SIG-M5 treated with dmso at 0.1 percent for 504 hours (cell line): ENCODE data around the gene NUP62.

Experiments
- DNase-seq: peaks from one replicate; lab custom pipeline; 2025; ENCODE audit not compliant: unreplicated experiment; lab: John Stamatoyannopoulos, UW

NUP62 gene

DNA sequence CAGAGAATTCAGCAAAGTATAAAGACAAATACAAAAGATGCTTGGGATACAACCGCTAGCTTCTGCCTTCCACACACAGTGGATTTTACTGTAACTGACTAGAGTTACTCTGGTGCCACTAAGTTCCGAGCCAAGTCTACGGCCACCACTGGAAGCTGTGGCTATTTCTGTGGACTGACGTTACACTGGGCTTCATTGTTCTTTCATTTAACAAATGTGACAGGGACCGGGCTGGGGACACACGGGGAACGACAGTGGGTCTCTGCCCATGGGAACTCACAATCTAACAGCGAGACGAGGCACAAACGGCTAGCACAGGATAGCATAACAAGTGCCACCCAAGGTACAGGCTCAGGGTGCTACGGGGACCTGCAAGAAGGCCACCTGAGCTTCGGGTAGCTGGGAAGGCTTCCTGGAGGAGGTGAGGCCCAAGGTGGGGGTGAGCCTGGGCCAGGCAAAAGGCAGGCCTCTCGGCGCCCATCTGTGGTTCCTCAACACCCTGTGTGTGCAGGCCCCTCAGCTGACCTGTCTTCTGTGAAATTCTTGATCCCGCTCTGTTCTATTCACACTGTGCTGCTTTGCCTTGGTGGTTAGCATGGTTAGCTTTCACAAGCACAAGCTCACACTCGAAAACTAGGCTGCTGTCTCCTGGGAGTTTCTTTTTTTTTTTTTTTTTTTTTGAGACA is 22.3 kb downstream of the NUP62 start:
- DNase-seq = no peak

DNA sequence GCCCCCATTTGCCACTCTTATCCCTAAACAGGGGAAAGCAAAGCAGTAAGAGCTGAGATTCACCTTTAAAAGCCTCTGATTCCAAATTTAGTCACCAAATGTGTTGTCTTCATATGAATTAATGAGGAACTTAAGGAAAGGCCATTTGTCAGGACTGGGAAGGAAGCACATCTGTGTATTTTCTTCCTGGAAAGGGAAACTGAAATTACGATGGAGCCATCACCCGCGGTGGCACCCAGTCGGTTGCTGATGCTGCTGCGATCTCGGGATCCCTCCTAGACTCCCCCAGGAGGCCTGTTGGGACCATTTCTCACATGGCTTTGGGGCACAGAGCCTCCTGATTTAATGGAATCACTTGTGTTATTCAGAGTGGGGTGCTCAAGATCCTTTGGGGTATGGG is 25.2 kb downstream of the NUP62 start:
- no peak for DNase-seq

DNA sequence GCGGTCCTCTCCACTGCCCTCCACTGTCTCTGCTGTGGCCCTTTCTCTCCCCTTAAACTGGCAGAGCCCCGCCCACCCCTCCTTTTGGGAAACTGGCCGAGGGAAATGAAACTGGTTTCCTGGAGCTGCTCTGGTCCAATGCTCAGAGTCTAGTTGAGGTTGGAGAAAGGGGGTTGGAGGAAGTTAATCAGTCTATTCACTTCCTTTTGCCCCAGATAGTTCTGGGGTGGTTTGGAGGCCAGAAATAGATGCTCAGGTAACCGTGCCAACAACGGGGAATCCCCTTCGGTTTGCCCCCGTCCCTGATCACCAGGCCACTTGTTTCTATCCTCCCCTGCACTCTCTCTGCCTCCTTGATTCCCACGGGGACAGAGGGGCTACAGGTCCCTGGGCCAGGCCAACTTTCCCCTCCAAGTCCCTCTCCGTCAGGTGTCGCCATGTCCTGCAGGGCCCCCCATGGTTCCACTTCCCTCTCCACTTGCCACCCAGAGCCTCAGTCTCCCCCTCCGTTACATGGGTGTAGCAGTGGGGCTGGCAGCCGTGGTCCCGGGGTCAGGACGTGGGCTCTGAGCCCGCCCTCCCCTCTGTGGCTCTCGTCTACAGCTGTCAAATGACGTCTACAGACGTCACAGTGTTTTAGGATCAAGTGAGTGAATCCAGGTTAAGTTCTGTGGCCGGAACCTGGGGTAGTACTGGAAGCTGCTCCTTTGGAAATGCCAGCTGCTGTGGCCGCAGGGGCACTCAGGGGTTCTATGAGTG is 32.3 kb downstream of the NUP62 start, which contains the start of gene IL4I1:
Gene IL4I1, minus strand, starts transcription at position 25 of the 759 bp plus-strand sequence. CDS start 727 bp downstream, outside the sequence.
- DNase-seq = peak; percentile 88

DNA sequence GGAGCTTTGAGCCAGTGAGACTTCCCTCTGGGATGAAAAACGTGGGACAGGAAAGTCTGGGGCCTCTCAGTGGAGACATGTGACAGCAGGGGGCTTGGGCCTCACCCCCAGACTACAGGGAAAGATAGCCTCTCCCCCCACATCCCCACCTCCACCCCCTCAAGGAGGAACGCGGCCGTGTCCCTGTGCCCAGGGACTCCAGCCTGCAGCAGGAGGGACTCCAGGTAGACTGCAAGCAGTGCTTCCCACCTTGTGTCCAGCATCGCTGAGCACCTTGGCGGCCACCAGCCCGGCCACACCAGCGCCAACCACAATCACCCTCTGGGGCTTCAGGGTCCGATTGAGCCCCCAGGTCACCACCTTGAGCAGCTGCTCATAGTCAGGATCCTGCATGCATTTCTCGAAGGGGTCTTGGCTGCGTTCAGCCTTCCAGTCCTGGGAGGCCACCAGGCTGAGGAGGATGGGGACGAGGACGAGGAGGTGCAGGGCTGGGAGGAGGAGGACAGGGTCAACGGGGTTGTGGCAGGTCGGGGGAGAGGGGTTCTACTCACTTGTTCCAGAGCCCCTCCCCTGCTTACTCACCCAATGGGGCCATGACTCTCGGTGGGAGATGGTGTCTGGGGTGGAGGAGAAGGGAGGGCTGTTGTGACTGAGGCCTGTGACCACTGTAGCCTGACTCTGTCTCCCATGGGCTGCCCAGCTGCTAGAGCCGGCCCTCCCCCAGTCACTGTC is 33.6 kb downstream of the NUP62 start:
- DNase-seq = no peak

DNA sequence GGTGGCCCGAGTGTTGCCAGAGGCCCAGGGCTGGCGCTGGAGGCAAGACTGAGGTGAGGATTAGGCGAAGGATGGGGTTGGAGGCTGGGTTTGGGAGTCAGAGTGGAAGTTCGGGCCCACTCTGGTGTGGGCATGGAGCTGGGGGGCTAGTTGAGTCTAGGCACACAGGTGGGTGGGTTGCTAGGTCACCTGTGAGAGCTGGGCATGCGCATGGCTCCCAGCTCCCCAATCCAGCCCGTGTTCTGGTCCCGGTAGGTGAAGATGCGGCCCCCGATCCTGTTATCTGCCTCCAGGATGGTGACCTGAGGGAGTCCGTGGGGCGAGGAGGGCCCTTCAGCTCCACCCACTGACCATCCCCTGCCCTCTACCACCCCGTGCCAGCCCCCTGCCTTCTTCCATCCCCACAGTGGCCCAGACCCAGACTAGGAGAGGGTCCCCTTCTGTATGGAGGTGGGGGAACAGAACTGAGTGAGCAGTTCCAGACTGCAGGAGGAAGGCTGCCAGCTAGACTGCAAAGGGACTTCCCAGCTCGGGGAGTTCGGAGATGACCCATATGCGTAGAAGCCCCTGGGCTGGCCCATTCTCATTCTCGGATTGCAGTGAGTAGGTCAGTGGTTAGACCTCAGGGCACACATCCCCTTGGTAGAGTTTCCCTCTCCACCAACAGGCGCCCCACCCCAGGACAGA is 34.3 kb downstream of the NUP62 start:
- DNase-seq = no peak

DNA sequence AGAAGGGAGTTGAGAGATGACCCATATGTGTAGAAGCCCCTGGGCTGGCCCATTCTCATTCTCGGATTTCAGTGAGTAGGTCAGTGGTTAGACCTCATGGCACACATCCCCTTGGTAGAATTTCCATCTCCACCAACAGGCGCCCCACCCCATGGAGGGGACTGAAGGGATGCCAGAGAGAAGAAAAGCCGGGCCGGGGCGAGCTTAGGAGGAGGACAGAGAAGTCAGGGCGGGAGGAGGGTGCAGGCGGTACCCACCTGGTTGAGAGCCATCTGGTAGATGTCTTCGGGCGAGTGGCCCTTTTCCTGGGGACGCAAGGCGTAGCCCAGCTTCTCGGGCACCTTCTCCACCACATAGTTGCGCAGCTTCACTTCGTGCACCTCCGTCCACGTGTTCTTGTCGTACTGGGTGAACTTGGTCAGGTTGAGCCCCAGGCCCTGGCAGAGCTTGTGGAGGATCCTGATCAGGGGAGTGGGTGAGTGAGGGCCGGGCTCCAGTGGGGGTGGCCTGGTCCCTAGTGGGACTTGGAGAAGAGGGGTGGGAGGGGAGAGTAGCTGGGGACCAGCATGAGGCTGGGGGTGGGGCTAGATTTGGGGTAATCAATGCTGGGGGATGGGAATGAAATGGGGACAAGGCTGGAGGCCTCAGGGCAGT is 35.2 kb downstream of the NUP62 start:
- DNase-seq = no peak

DNA sequence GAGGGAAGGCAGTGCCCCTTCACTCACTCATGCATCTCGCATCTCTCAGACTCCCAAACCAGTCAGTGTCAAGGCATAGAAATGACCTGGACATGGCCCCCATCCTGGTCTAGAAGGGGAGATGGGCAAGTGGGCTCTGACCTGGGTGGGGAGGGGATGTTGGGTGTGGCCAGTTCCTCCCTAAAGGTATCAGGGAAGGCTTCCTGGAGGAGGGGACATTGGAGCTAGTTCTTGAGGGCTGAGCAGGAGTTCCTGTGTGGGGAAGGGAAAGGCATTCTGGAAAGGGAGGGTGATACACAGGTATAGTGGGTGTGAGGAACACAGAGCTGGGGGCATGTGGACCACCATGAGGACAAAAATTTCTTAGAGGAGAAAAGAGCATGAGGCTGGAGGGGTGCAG is 36.6 kb downstream of the NUP62 start:
- DNase-seq = no peak

DNA sequence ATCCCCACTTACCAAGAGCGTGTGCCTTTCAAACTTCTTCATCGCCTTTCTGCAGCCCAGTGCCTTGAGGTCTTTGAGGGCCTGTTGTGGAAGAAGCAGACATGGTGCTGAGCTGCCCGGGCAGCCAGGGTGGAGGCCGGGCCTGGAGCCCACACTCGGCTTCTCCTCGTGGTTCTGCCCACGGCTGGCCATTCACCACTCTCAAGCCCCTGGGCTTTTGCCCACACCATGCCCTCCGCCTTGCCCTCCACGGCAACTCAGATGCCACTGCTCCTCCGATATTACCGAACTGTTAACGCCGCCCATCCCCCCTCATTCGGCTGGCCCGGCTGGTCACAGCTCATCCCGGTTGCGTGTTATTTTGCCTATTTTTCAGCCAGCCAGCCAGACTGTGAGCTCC is 37.9 kb downstream of the NUP62 start:
- DNase-seq = no peak

DNA sequence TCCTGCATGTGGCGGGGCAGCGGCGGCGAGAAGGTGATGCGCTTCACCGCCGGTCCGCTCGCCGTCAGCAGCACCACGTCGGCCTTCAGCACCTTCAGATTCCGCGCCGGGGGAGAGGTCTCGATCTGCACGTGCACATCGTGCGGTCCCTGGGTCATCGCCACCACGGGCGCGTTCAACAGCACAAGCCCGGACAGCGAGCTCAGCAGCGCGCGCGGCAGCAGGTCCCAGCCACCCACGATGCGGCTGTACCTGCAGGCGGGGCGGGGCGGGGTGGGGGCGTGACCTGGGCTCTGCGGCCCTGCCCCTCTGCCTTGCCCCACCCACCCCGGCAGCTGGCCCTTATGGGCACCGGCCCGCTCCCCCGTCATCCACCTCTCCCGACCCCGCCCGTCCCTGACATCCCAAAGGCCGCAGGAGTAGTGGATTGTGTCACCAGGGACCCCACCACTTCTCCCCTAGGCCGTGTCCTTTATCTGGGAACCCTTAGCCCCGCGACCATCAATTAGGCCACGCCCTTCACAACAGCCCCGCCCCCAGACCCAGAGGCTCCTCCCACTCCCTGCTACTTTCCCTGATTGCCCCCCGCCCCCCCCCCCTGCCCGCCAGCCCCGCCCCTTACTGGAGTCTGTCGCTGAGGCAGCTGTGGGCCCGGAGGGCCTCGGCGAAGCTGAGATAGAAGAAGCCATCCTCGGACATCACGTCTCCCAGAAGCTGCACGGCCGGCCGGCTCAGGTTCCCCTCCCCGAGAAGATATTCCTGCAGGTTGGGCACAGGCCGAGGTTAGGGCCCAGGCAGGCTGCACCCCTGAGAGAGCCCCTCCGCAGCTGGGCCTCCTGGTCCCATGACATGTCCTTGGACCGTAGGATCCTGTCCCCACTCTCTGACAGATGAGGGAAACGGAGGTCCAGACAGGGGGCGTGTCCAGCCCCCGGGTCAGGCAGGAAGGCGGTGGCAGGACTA is 38.7 kb downstream of the NUP62 start:
- no peak for DNase-seq

DNA sequence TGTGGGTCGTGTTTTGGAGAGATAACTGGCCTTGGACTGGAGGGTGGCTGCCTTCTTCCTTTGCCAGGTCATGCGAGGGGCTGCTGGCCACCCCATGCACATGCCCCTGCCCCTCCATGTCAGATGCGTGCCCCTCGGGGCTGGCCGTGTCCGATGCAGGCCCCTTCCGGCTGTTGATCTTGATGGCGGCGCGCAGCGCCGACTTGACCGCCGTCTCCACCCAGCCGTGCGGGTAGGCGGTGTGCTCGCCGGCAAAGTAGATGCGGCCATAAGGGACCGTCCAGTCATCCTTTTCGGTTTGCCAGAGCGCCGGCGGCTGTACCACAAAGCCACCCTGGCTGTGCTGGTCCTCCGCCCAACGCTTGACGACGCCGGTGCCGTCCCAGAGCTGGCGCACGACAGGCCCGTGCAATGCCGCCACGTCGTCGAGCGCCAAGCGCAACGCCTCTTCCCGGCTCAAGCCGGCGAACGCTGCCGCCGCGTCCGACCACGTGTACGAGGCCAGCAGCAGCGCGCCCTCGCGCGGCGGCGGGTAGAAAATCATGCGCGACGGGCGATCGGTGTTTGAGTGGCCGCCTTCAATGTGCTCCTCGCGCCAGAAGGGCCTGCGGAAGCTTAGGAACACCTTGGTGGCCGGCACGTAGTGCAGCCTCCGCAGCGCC is 39.5 kb downstream of the NUP62 start:
- peak; percentile 10 for DNase-seq

DNA sequence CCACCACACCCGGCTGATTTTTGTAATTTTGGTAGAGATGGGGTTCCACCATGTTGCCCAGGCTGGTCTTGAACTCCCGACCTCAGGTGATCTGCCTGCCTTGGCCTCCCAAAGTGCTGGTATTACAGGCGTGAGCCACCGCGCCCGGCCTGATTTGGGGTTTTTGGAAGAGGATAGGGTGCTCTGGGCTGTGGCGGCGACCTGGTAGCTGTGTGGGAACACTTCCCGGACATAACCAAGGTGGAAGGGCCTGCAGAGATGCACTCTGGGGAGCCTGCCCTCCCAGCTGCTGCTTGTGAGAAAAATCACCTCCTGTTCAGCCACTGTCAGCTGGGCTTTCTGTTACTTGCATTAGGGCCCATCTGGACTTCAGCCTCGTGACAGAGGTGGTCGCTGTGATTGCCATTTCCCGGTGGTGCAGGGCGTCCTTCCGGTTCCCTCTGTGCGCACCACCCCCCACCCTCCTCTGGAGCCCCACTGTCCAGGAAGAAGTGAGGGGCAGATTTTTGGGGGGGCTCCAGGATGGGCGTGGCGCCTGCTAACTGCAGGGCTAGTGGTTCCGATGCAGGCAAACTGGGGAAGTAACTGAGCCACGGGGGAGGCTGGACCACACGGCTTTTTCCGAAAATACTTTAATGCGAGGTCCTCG is 40.1 kb downstream of the NUP62 start:
- no peak for DNase-seq

DNA sequence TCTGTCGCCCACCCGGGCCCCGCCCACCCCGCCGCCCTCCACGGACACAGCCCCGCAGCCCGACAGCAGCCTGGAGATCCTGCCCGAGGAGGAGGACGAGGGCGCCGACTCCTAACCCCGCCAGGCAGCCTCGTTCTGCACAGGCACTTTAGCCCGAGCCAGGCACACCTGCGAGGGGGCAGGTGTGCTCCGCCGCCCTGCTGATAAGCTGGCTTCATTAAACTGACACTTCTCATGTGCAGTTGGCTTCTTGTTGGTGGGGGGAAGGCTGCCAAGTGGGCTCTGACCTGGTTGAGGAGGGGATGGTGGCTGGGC is 40.8 kb downstream of the NUP62 start:
- no peak for DNase-seq

DNA sequence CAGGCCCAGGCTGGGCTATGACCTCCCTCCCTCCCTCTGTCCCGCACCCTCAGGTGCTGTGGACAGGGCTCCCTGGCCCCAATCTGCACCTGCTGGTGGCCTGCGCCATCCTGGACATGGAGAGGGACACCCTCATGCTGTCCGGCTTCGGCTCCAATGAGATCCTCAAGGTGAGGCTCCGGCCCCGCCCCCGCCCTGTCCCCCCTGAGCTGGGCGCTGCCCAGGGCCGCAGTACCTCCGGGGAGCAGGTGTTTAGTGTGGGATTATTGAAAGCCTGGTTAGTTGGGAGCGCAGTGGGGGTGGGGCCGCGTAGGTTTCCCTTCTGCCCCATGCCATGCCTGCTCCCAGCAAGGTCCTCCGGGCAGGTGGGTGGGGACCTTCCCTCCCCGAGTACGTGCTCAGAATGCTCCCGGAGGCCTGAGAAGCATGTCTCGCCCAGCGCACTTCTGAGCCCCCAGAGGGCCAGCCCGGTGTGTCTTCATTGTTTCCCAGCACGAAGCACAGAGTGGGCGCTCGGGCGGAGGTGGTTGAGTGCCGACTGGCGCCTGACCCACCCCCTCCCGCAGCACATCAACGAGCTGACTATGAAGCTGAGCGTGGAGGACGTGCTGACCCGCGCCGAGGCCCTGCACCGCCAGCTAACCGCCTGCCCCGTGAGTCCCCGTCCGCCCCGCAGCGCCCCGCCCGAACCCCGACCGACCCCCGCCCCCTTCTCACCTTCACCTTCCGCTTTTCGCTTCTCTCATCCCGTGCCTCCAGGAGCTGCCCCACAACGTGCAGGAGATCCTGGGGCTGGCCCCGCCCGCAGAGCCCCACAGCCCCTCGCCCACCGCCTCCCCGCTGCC is 41.4 kb downstream of the NUP62 start:
- DNase-seq = no peak

DNA sequence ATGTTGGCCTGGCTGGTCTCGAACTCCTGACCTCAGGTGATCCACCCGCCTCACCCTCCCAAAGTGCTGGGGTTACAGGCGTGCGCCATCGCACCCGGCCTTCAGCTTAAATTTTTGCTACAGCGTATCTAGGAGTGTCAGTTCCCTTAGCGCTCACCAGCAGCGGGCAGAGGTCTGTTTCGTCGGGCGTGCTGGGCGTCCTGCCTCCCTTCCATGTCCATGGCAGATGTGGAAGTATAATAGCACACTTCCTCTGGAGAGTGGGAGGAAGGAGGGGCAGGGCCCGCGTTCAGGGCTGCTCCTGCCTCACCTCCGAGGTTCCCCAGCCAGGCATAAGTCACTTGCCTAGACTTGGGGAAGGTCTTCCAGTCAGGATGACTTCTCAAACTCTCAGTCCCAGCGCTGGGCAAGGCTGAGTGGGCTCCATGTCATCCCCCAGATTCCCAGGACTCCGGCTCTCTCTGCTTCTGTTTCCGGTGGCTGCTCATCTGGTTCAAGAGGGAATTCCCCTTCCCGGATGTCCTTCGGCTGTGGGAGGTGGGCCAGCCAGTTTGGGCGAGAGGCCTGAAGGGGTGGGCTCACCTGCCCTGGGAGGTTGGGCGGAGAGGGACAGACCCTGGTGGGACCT is 42.2 kb downstream of the NUP62 start:
- DNase-seq = no peak

DNA sequence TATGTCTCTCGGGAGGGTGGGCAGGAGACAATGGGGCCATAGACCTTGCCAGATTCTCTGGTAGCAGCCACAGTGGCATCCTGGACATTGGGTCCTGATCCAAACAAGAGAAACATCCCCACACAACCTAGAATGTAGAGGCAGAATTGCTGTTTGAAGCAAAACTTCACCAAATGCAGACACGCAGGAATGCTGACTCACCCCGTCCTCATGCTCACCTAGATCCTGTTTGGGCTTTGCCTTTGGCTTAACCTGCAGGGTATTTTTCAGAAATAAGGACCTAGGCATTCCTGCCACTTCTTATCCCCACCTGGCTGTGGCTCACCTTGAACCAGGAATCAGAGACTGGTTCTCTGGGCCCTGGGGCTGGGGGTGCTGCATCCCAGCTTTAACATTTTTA is 44.5 kb downstream of the NUP62 start:
- DNase-seq = no peak

DNA sequence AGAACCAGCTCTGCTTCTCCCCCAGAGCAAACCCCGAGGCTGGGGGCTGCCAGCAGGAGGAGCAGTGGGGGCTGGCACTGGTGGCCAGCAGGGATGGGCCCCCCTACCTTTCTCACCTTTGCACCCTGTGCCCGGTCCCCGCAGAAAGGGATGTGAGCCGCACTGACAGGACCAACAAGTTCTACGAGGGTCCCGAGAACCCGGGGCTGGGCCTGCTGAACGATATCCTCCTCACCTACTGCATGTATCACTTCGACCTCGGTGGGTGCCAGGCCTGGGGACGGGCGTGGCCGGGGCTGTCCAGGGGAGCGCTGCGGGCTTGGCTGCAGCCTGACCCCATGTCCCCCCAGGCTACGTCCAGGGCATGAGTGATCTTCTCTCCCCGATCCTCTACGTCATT is 45.2 kb downstream of the NUP62 start:
- DNase-seq = no peak

DNA sequence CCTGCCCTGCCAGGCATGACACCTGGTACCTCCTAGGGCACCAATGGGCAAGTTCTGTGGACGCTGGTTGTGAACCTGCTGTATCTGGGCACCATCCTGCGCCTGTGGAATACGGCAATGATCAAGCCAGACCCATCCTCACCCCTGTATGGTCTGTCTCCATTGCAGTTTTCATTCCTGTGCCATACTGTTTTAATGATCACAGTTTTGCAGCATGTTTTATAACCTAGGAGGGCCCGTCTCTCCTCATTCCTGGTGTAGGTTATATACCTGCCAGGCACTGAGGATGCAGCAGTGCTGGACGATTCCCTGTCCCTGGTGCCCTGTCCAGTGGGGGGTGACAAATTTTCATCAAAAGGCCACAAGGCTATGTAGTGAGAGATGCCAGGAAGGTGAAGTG is 46.2 kb downstream of the NUP62 start:
- DNase-seq = no peak

DNA sequence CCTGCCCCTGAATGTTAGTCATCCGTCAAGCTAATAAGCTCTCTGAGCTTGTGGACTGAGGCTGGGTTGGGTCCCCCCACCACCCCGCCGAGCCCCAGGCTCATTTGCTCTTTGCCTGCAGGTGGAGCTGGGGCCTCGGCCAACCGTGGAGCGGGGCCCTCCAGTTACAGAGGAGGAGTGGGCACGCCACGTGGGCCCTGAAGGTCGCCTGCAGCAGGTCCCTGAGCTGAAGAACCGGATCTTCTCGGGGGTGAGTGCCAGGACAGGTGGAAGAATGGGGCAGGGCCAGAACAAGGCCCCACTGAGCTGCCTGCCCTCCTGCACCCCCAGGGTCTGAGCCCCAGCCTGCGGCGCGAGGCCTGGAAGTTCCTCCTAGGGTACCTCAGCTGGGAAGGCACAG is 46.7 kb downstream of the NUP62 start:
- DNase-seq = no peak
